ENCODE measurements around the gene ZNF777.

GRCh38 chr7:149510248-149510647 is 49.4 kb upstream of the ZNF777 start:
- no peak for TF ChIP-seq CTCF (IDR thresholded peaks at IDR 0.05)
- TF ChIP-seq POLR2A (IDR thresholded peaks at IDR 0.05) = no peak

All from adrenal gland (tissue), 5 donors.